NCI-H82 treated with DMSO at 0.1 percent for 48 hours (cell line): Measurements from ENCODE around the gene NDUFA3.
A peak's percentile ranks its signal among the peaks of the same experiment; 100 is the strongest.

Experiments
- DNase-seq: peaks from one replicate; lab custom pipeline; 2025; ENCODE audit not compliant: unreplicated experiment; lab: John Stamatoyannopoulos, UW

NDUFA3 gene

DNA sequence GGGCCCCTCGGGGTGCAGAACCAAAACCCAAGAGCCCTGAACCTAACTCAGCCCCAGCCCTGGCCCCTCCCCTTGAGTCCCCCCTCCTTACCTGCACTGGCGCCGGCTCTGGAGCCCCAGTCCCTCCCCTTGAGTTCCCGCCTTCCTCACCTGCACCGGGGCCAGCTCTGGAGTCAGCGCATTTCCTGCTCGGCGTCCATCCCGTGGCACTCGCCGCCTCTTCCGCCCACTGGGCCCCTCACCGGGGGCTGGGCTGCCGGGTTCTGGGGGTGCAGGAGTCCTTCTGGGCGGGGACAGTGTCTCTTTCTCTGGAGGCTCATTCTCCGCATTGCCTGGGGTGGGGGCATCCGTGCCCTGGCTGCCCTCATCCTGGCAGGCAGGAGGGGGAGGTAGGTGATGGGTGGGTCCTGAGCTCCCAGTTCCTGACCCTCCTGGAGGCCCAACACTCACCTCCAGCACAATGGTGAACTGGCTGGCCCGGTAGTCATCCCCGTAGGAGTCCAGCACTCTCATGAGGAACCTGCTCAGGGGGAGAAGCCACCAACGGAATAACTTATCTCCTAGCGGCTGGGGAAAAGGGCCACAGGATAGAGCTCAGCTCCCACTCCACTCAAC lies 5.3 kb downstream of the NDUFA3 start:
- no peak for DNase-seq

DNA sequence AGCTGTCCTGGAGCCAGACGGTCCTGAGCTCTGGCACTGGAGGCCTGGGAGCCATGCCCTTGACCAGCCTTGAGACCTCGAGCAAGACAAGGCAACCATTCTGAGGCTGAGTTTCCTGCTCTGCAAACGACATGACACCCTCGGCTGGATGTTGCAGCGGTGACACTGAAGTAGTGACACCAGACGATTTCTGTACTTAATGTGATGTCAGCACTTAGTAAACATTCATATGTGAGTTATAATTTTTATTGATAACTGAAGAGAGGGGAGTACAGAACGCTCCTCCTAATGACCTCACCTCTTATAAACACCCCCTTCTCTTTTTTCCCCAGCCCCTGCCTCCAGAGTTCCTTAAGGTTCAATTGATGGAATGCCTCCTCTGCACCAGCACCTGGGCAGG lies 5.8 kb downstream of the NDUFA3 start:
- DNase-seq, result no peak

GRCh38 chr19:54109651-54110050 lies 7.0 kb downstream of the NDUFA3 start:
- no peak for DNase-seq

GRCh38 chr19:54114340-54115108 lies 11.9 kb downstream of the NDUFA3 start:
- DNase-seq, result no peak

- DNase-seq, result peak; percentile 95
Observed at GRCh38 chr19:54115109-54116063, 12.7 kb downstream of the NDUFA3 start, which contains the start of the genes PRPF31 and TFPT. TSS of gene PRPF31 (plus strand) at chr19:54115754. CDS start at chr19:54118279, 2,525 bp downstream. TSS of gene TFPT (minus strand) at chr19:54115657. CDS start at chr19:54115269, 388 bp downstream.

DNA sequence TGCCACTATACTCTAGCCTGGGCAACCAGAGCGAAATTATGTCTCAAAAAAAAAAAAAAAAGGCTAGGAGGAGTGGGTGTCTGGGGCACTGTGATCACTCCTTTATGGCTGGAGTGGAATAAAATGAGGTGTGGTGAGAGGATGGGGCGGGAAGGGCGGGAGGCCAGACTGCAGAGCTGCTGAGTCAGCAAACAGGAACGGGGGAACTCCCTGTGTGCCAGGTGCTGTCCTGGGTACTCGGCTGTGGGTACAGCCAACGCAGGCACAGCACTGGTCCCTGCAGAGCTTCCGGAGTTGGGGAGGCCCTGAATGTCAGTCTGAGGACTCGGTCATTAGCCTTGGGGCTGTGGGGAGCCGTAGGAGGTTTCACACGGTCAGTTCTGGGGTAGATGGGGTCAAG lies 18.6 kb downstream of the NDUFA3 start:
- no peak for DNase-seq

DNA sequence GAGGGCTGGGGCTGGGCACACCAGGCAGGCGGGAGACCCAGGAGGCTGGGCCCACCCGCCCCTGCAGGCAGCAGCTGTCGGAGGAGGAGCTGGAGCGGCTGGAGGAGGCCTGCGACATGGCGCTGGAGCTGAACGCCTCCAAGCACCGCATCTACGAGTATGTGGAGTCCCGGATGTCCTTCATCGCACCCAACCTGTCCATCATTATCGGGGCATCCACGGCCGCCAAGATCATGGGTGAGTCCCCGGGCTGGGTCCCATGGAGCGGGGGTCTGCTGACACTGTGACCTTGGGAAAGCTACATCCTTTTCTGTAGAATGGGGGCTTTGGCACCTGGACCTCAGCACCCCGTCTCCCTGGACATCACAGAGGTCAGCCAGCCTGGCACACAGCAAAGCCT lies 21.0 kb downstream of the NDUFA3 start:
- DNase-seq, result no peak

DNA sequence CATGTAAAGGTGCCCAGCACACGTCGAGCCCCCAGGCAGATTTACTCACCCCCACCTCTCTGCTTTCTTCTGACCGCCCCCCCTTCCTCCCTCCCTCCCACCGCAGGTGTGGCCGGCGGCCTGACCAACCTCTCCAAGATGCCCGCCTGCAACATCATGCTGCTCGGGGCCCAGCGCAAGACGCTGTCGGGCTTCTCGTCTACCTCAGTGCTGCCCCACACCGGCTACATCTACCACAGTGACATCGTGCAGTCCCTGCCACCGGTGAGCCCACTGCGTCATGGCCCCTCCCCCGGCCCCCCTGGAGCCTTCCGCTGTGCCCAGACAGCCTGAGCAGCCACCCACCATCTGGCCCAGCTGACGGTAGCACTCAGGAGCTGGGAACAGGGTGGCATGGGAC lies 21.7 kb downstream of the NDUFA3 start:
- DNase-seq, result no peak

DNA sequence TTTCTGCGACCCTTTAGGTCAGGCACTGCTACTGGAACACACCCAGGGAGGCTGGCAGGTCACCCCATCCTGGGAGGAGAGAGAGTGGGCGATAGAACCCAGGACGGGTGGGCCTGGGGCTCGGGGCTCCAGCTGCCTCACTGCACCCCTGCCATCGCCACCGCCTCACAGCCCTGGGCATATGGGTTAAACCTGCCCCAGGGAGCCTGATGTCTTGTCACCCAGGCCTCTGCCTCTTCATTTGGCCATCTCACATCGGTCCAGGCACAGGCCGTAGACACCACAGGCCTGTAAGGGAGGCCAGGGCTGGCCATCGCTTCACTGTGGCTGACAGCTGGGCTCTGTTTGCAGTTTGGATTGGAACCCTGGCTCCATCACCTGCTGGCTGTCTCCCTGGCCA lies 23.1 kb downstream of the NDUFA3 start:
- DNase-seq, result no peak

DNA sequence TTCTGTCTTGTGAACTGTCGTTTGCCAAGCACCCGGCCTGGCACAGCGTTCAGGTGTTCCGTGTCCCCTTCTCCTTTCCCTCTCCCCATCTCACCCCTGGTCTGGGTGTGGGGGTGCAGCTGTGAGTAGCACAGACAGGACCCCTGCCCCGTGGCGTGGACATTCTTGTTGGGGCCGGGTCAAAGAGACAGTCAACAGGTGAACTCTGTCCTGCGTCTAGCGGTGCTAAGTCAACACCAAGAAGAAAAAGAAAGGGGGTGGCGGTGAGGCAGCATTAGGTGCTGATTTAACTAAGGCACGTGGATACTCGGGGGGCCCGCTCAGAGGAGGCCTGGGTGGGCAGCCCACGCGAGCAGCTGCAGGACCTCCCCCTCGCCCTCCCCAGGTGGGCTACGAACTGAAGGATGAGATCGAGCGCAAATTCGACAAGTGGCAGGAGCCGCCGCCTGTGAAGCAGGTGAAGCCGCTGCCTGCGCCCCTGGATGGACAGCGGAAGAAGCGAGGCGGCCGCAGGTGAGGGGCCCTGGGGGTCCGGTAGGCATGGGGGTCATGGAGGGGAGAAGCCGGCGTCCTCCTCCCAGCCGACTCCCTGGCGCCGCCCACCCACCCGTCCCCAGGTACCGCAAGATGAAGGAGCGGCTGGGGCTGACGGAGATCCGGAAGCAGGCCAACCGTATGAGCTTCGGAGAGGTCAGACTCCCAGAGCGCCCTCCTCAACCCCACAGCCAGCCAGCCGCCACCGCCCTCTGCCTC lies 25.2 kb downstream of the NDUFA3 start:
- DNase-seq, result no peak

GRCh38 chr19:54128441-54128725 lies 25.7 kb downstream of the NDUFA3 start:
- no peak for DNase-seq

DNA sequence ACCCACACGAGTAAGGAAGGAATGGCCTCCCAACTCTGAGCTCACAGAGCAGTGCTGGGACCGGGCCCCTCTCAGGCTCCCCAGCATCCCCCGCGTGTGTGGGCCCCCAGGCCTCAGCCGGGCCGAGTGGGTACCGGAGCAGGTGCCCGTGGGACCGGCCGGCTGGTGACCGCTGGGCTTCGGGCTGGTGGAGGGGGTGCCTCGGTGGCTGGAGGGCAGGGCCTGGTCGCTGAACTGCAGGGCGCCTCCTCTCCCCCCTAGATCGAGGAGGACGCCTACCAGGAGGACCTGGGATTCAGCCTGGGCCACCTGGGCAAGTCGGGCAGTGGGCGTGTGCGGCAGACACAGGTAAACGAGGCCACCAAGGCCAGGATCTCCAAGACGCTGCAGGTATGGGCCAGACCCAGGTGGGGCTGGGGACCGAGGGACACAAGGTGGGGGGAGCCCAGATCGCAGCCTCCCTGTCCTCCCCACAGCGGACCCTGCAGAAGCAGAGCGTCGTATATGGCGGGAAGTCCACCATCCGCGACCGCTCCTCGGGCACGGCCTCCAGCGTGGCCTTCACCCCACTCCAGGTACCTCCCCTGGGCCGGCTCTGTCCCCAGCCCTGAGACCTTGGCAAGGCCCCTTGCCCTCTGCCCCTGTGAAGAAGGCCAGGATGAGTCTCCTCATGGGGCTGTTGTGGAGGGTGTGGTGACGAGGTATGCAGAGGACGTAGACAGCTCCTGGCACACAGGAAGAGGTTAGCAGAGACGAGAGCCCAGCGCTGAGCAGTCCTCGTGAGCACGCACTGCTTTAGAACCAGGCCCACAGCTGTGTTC lies 26.4 kb downstream of the NDUFA3 start:
- DNase-seq, result no peak

DNA sequence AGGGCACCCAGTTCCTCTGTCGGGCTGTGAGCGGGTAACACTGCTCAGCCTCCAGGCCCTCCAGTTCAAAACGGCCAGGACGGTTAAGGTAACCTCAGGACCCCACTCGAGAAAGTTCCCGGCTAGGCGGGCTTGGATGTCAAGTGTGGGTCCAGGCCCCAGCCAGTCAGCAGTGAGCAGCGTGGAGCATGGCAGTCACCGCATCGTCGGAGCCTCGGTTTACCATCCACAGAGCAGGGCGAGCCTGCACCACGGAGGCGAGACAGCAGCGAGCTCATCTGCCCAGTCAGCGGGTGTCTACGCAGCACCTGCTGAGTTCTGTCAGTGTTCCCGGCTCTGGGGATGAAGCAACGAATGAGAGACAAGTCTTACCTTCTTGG lies 27.0 kb downstream of the NDUFA3 start:
- DNase-seq, result no peak

DNA sequence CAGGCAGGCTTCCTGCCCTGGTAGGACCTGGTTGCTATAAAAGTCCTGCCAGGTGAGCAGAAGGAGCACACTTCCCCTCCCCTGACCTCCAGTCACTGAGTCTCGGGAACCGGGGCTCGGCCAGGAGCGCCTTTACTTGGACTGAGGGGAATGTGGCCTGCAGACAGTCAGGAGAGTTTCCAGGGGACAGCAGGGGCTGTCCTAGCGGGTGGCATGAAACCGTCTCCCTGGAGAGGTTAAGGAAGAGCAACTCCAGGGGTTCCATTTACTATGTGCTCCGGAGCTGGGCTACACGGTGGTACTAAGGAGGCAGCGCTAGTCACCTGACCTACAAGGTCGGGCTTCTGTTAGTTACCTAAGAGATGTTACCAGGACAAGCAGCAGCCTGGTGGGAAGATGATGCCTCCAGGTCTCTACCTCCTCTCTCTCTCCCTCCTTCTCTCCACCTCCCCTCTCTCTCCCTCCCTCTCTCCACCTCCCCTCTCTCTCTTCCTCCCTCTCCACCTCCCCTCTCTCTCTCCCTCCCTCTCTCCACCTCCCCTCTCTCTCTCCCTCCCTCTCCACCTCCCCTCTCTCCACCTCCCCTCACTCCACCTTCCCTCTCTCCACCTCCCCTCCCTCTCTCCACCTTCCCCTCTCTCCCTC lies 30.8 kb downstream of the NDUFA3 start:
- DNase-seq, result peak; percentile 27

DNA sequence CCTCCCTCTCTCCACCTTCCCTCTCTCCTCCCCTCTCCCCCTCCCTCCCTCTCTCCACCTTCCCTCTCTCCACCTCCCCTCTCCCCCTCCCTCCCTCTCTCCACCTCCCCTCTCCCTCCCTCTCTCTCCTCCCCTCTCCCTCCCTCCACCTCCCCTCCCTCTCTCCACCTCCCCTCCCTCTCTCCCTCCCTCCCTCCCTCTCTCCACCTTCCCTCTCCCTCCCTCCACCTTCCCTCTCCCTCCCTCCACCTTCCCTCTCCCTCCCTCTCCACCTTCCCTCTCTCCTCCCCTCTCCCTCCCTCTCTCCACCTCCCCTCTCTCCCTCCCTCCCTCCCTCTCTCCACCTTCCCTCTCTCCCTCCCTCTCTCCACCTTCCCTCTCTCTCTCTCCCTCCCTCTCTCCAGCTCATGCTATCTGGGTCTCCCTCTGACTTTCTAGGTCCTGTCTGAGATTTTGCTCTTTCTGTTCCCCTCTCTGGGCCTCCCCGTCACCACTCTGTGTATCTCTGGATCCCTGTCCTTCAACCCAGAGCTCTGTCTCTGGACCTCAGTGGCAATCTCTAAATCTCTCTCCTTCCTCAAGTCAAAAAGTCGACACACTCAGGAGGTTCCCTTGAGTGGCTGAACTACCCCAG lies 31.4 kb downstream of the NDUFA3 start:
- no peak for DNase-seq

- no peak for DNase-seq
Observed at GRCh38 chr19:54136086-54136863, 33.6 kb downstream of the NDUFA3 start.

- DNase-seq, result peak; percentile 100
Observed at GRCh38 chr19:54136864-54137698, 34.4 kb downstream of the NDUFA3 start.
